HCT116 (cell line): ENCODE data around the gene LLGL2. TPM values are rescaled to one million over a fixed set of nuclear protein-coding genes. Genes with fewer than 3 reads are reported as not detected.

Experiments used
- ATAC-seq: fragments of 200-7000 bp; cut with Tn5 transposase; 2 replicates; pipeline ENCODE4 v1.9.1; 2020; ENCODE audit warnings: mild to moderate bottlenecking, moderate library complexity
- BruUV-seq: library from RNA; stranded (reverse); fragments of 400-500 nt; replicated peaks from 2 replicates; lab custom pipeline; 2021; lab: Mats Ljungman, UMichigan
- CTCF ChIA-PET: fragments of 300-600 bp; sonication (Branson Sonifier 250); formaldehyde crosslinking; loops from one replicate; lab custom pipeline; 2021; ENCODE audit warnings: antibody characterized with exemption; lab: Charles Lee
- POLR2A ChIA-PET: fragments of 300-600, 350-600 bp; sonication (Branson Sonifier 250); formaldehyde crosslinking; loops from one replicate; lab custom pipeline; 2021; ENCODE audit warnings: antibody characterized with exemption; lab: Charles Lee
- RAD21 ChIA-PET, 2 experiments: fragments of 300-600 bp; sonication (Branson Sonifier 250); formaldehyde crosslinking; loops; one replicate each; lab custom pipeline; 2023; ENCODE audit warnings: low total read pairs in 2 of 2; ENCODE audit not compliant: uncharacterized antibody in 2 of 2, unreplicated experiment in 2 of 2, low non-redundant PET in 1 of 2; lab: Charles Lee
- DNase-seq: peaks from one replicate; pipeline ENCODE4 v3.0.0-alpha.2; 2010; ENCODE audit warnings: low read depth, low spot score
- H2AFZ ChIP-seq: fragments of 200-600 bp; shearing (Covaris generic), sonication (generic); 2 replicates; pipeline ENCODE4 v1.6.1; 2017; ENCODE audit warnings: low read depth, mixed run types, mixed read lengths, antibody characterized with exemption, low read length; ENCODE audit not compliant: poor library complexity, severe bottlenecking
- H3K27ac ChIP-seq: 2 replicates; pipeline ENCODE4 v1.5.1; 2012; ENCODE audit warnings: low read depth, low read length
- H3K27me3 ChIP-seq: fragments of 200-600 bp; sonication (generic); 2 replicates; pipeline ENCODE4 v1.6.1; 2016; ENCODE audit warnings: mixed run types, low read length, mixed read lengths; ENCODE audit not compliant: insufficient read depth
- H3K36me3 ChIP-seq, 2 experiments: fragments of 200-500 bp in 1 of 2; fragments of 200-600 bp in 1 of 2; sonication (Bioruptor generic) in 1 of 2; sonication (generic) in 1 of 2; 2 replicates each; pipeline versions ENCODE4 v1.5.1 to v1.6.1; 2014 to 2016; ENCODE audit warnings: low read length in 2 of 2, inconsistent platforms in 1 of 2, mixed read lengths in 1 of 2, mixed run types in 1 of 2; ENCODE audit not compliant: insufficient read depth in 2 of 2, control insufficient read depth in 1 of 2
- H3K4me1 ChIP-seq, 2 experiments: fragments of 200-600 bp in 1 of 2; sonication (generic) in 1 of 2; 2 replicates each; pipeline versions ENCODE4 v1.5.1 to v1.6.1; 2012 to 2017; ENCODE audit warnings: low read length in 2 of 2, inconsistent platforms in 1 of 2, mild to moderate bottlenecking in 1 of 2, mixed read lengths in 1 of 2, mixed run types in 1 of 2, moderate library complexity in 1 of 2; ENCODE audit not compliant: insufficient read depth in 2 of 2, control insufficient read depth in 1 of 2
- H3K4me2 ChIP-seq: fragments of 200-600 bp; sonication (generic); 2 replicates; pipeline ENCODE4 v1.6.1; 2017; ENCODE audit warnings: mixed run types, low read length, mixed read lengths
- H3K4me3 ChIP-seq, 2 experiments: fragments of 200-600 bp in 1 of 2; sonication (generic) in 1 of 2; replicated peaks in 1 of 2; 2 replicates each; pipeline ENCODE4 v1.5.1; 2011 to 2016; ENCODE audit warnings: low read length in 2 of 2, control low read depth in 1 of 2, low read depth in 1 of 2, mild to moderate bottlenecking in 1 of 2, mixed read lengths in 1 of 2, mixed run types in 1 of 2
- H3K79me2 ChIP-seq: fragments of 200-600 bp; sonication (generic); 2 replicates; pipeline ENCODE4 v1.6.1; 2017; ENCODE audit warnings: mild to moderate bottlenecking, mixed run types, low read length, moderate library complexity, mixed read lengths; ENCODE audit not compliant: insufficient read depth
- H3K9ac ChIP-seq: fragments of 200-600 bp; sonication (generic); 2 replicates; pipeline ENCODE4 v1.6.1; 2016; ENCODE audit warnings: low read length, mixed read lengths
- H3K9me2 ChIP-seq: fragments of 200-600 bp; sonication (generic), shearing (Covaris generic); 2 replicates; pipeline ENCODE4 v1.6.1; 2017; ENCODE audit warnings: mixed run types, mild to moderate bottlenecking, moderate library complexity; ENCODE audit not compliant: insufficient read depth
- H3K9me3 ChIP-seq, 2 experiments: fragments of 200-500 bp in 1 of 2; fragments of 200-600 bp in 1 of 2; sonication (Bioruptor generic) in 1 of 2; sonication (generic) in 1 of 2; 2 replicates each; pipeline ENCODE4 v1.6.1; 2014 to 2017; ENCODE audit warnings: low read length in 2 of 2, mixed read lengths in 2 of 2, inconsistent platforms in 1 of 2, low read depth in 1 of 2, mild to moderate bottlenecking in 1 of 2, mixed run types in 1 of 2, moderate library complexity in 1 of 2; ENCODE audit not compliant: control insufficient read depth in 1 of 2, insufficient read depth in 1 of 2
- H4K20me1 ChIP-seq: fragments of 200-600 bp; sonication (generic), shearing (Covaris generic); 2 replicates; pipeline ENCODE4 v1.6.1; 2017; ENCODE audit warnings: mixed run types, mild to moderate bottlenecking, moderate library complexity; ENCODE audit not compliant: insufficient read depth
- CBX3 ChIP-seq: IDR thresholded peaks from 2 replicates; pipeline ENCODE4 v1.6.1; 2012; ENCODE audit warnings: low read depth
- CEBPB ChIP-seq: IDR thresholded peaks from 2 replicates; pipeline ENCODE4 v1.6.1; 2012; ENCODE audit warnings: low read depth
- CTCF ChIP-seq, 3 experiments: fragments of 200-600 bp in 1 of 3; sonication (generic) in 1 of 3; IDR thresholded peaks in 2 of 3; conservative IDR thresholded peaks in 1 of 3; 2 replicates each; pipeline ENCODE4 v1.5.1; 2012 to 2017; ENCODE audit warnings: low read depth in 2 of 3, low read length in 2 of 3, antibody characterized with exemption in 1 of 3, borderline replicate concordance in 1 of 3, control low read depth in 1 of 3, mild to moderate bottlenecking in 1 of 3, mixed read lengths in 1 of 3, mixed run types in 1 of 3, moderate library complexity in 1 of 3; ENCODE audit not compliant: insufficient read depth in 1 of 3
- EGR1 ChIP-seq: IDR thresholded peaks from 2 replicates; pipeline ENCODE4 v1.6.1; 2012; ENCODE audit warnings: low read depth
- EZH2 ChIP-seq: fragments of 200-600 bp; sonication (generic); IDR thresholded peaks from 2 replicates; pipeline ENCODE4 v1.6.1; 2017; ENCODE audit warnings: antibody characterized with exemption, mixed run types
- EZH2phosphoT487 ChIP-seq: fragments of 200-600 bp; IDR thresholded peaks from 2 replicates; pipeline ENCODE4 v1.6.1; 2018; ENCODE audit warnings: antibody characterized with exemption, borderline replicate concordance
- FOSL1 ChIP-seq: IDR thresholded peaks from 2 replicates; pipeline ENCODE4 v1.6.1; 2012; ENCODE audit warnings: low read depth
- JUND ChIP-seq: IDR thresholded peaks from 2 replicates; pipeline ENCODE4 v1.6.1; 2012
- MAX ChIP-seq: IDR thresholded peaks from 2 replicates; pipeline ENCODE4 v1.6.1; 2012
- POLR2A ChIP-seq: IDR thresholded peaks from 2 replicates; pipeline ENCODE4 v1.7.0; 2011; ENCODE audit warnings: borderline replicate concordance; ENCODE audit not compliant: insufficient read depth, insufficient read length; ENCODE audit errors: extremely low read depth
- POLR2AphosphoS5 ChIP-seq: IDR thresholded peaks from 2 replicates; pipeline ENCODE4 v1.6.1; 2011; ENCODE audit warnings: mild to moderate bottlenecking, low read depth, low read length, moderate library complexity
- REST ChIP-seq: IDR thresholded peaks from 2 replicates; pipeline ENCODE4 v1.6.1; 2012; ENCODE audit warnings: low read depth
- SP1 ChIP-seq: IDR thresholded peaks from 2 replicates; pipeline ENCODE4 v1.6.1; 2012; ENCODE audit warnings: low read depth
- SRF ChIP-seq: IDR thresholded peaks from 2 replicates; pipeline ENCODE4 v1.6.1; 2012; ENCODE audit warnings: low read depth
- YY1 ChIP-seq: IDR thresholded peaks from 2 replicates; pipeline ENCODE4 v1.6.1; 2011; ENCODE audit warnings: low read length, low read depth, moderate library complexity, mild to moderate bottlenecking; ENCODE audit not compliant: insufficient replicate concordance; ENCODE audit errors: extremely low read depth
- ZBTB33 ChIP-seq: IDR thresholded peaks from 2 replicates; pipeline ENCODE4 v1.6.1; 2011; ENCODE audit warnings: mild to moderate bottlenecking, low read length, moderate library complexity; ENCODE audit not compliant: insufficient replicate concordance; ENCODE audit errors: extremely low read depth
- ZNF274 ChIP-seq: fragments of 200-500 bp; sonication (Bioruptor generic); IDR thresholded peaks from 2 replicates; pipeline ENCODE4 v1.6.1; 2014; ENCODE audit warnings: mild to moderate bottlenecking, low read depth, low read length, inconsistent platforms
- intact Hi-C: fragments of 100-400 bp; cut with micrococcal nuclease; formaldehyde crosslinking; loops from 2 replicates; pipeline ENCODE4 v1.10.0; 2022
- total RNA-seq: library from RNA; stranded (reverse); gene quantifications from one replicate; pipeline ENCODE4 v1.2.1, GENCODE V29; 2021; ENCODE audit not compliant: unreplicated experiment

The LLGL2 gene
- total RNA-seq, 1 experiment from 2014 or later, result 209 TPM

- CTCF ChIA-PET, result no interaction called here
- RAD21 ChIA-PET, result no interaction called here
- Histone ChIP-seq H2AFZ (no peak overlapping the region), H3K4me1 (peaks cover 6 to 9% of the 10 kb centered on the region in 2 experiments; a peak in 3 of 4 replicates), H4K20me1 (no peaks in the 10 kb centered on the region), H3K36me3 (peaks cover 20 to 21% of the 10 kb centered on the region in 2 experiments), H3K9me3 (no peaks in the 10 kb centered on the region), H3K9me2 (no peaks in the 10 kb centered on the region), H3K79me2 (no peaks in the 10 kb centered on the region), H3K27me3 (no peaks in the 10 kb centered on the region), H3K27ac (no peak overlapping the region; the same call in 1 of the 2 replicates)
- intact Hi-C loops, result no loop called here
- no peak for ATAC-seq
- POLR2A ChIA-PET, result no interaction called here
- no TSS peak for BruUV-seq
- DNase-seq, result no peak
- no peak for TF ChIP-seq FOSL1
- no peak for TF ChIP-seq CEBPB
- TF ChIP-seq EGR1, result no peak
- no peak for TF ChIP-seq EZH2
- TF ChIP-seq ZNF274, result no peak
- TF ChIP-seq MAX, result no peak
- TF ChIP-seq POLR2A, result no peak
- no peak for TF ChIP-seq REST
- TF ChIP-seq CTCF (IDR thresholded peaks at IDR 0.05 in 2 of 3, conservative IDR thresholded peaks at IDR 0.05 in 1 of 3; ENCODE audit: borderline replicate concordance in 1 of 3, insufficient read depth in 1 of 3, low read depth in 2 of 3, low read length in 2 of 3), result no peak
- no peak for TF ChIP-seq SP1
- TF ChIP-seq ZBTB33, result no peak
- no peak for TF ChIP-seq POLR2AphosphoS5
- no peak for TF ChIP-seq YY1
- TF ChIP-seq JUND, result no peak
- TF ChIP-seq CBX3, result no peak
- TF ChIP-seq SRF, result no peak
- no peak for TF ChIP-seq EZH2phosphoT487
- TF ChIP-seq, all 23 proteins: peak for 0
- H3K9ac ChIP-seq, result no peak overlapping the region
- no peak overlapping the region for H3K4me2 ChIP-seq
- no peak overlapping the region for H3K4me3 ChIP-seq
Measured at GRCh38 chr17:75568412-75569255, 43.1 kb downstream of the LLGL2 start.
